ENCODE data around the gene JPH4.
"Not testable (repeated sequence)": the region's sequence is repeated elsewhere in the genome, so short reads cannot be mapped to it uniquely, and the experiment has no call there.

JPH4 gene

DNA sequence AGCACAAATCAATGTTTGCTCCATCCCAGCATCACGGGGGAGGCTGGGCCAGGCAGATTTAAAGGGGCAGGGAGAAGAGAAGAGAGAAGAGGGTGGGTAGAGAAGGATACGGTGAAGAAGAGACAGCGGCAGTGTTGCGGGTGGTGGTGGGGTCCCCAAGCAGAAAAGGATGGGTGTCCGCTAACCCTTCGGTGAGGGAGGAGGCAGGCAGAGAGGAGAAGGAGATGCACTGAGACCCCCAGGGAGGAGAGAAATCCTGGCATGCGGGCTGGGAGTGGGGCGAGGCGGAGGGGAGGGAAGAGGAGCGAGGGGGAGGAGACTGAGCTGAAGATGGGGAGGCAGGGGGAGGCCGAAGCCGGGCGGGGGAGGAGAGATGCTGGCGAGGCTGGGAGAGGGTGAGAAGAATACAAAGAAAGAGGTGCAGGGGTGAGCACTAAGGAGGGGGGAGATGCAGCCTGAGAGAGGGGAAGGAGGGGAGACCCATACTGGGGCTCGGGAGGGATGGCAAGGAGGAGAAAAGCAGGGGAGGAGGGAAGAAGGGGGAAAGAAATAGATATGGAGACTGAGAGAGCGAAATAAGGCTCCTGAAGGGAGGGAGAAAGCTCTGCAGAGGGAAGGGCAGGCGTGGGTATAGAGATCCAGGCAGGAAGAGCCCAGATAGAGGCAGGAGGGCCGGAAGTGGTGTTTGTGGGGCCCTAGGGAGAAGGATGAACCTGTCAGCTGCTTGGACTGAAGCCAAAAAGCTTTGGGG is at the start of gene JPH4:
Gene JPH4, minus strand, starts transcription at position 231 of the 751 bp plus-strand sequence. CDS start 1,337 bp downstream, outside the sequence.
- no peak for DNase-seq (ENCODE audit: low read depth in 1 of 2, low spot score in 1 of 2)

- DNase-seq (ENCODE audit: low read depth in 1 of 2, low spot score in 1 of 2) = no peak
These were observed 49.4 kb upstream of the JPH4 start for GRCh38 chr14:23627961-23628360.

DNA sequence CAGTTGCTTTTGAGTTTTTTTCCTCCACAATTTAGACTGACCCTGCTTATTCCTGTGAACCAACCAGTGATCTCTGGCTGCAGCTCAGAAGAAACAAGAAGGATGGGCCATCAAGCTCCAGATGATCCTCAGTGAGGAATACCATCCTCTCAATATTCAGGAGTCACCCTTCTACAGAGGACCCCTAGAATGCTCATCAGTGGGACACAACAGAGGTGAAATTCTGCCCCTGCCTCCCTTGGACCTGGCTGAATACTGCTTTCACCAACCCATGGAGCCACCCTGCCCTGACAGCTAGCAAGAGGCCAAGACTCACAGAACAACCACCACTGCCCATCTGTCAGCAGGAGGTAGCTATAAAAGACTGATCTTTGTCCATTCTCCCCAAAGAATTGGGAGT is 48.4 kb upstream of the JPH4 start:
- no peak for DNase-seq (ENCODE audit: low read depth in 1 of 2, low spot score in 1 of 2)

- DNase-seq (ENCODE audit: low read depth in 1 of 2, low spot score in 1 of 2) = no peak
These were observed 46.3 kb upstream of the JPH4 start for GRCh38 chr14:23624830-23625404.

DNA sequence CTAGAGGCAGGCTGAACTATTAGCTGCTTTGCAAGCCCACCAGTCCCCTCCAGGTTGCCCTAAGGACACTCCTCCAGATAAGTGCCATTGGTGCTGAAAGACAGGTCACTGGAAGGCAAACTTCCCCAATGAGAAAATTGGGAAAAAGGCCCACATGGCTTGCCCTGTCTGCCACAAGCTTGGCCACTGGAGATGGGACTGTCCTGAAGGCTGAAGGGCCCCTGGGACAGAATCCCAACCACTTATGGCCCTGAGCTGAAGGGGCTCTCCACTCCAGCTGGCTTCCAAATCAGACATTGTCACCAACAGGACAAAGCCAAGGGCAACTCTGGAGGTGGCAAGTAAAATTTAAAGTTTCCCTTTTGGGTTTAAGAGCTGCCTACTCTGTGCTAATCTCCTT is 45.4 kb upstream of the JPH4 start:
- no peak for DNase-seq (ENCODE audit: low read depth in 1 of 2, low spot score in 1 of 2)

DNA sequence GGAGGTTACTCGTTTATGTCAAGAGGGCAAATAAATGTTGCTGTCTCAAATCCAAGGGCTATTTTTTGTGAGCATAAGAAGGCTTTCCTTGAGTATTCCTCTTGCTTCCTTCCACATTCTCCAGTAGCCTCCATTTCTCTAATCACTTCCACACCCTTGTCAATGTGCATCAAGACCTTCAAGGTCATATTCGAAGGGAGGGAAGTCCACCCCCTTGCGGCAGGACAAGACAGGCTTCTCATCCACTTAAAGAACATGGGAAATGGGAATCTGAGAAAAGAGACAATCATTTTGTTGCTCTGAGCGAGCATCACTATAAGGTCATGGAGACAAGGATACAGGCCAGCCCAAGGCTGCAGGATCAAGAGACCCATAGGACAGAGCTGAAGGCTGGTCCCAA is 44.4 kb upstream of the JPH4 start:
- DNase-seq (ENCODE audit: low read depth in 1 of 2, low spot score in 1 of 2) = no peak

DNA sequence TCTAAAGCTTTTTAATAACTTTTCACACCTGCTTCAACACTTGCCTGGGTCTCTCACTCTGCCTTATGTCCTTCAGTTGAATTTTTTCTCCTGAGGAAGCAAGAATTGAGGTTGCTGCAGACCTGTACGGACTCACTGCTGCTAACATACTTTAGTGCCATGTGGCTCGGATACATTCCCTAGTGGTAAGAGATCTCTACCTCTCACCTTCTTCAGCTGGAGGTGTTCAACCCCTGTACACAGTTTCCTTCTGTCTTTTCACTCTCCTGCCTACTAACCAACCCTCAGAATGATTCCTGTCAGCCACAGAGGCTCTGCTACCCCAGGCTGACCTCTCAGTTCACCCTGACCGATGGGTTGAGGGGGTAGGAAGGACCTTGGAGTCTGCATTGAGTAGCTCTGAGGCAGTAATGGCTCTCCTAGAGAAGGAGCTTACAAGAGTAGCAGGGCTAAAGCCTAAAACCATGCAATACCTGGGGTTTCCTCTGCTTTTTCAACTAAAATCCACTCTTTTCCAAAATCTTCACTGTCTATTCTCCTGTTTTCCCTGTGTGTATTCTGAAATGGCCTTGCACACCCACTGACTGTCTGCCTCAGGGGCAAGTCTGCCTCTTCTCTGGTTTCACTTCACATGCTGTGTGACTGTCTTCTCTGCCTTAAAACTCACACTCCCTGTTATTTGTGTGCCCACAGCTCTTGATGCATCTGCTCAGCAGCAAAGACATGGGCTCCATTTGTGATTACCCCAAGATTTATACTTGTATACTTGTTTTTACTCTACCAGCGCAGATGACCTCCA is 43.5 kb upstream of the JPH4 start:
- no peak for DNase-seq (ENCODE audit: low read depth in 1 of 2, low spot score in 1 of 2)

DNA sequence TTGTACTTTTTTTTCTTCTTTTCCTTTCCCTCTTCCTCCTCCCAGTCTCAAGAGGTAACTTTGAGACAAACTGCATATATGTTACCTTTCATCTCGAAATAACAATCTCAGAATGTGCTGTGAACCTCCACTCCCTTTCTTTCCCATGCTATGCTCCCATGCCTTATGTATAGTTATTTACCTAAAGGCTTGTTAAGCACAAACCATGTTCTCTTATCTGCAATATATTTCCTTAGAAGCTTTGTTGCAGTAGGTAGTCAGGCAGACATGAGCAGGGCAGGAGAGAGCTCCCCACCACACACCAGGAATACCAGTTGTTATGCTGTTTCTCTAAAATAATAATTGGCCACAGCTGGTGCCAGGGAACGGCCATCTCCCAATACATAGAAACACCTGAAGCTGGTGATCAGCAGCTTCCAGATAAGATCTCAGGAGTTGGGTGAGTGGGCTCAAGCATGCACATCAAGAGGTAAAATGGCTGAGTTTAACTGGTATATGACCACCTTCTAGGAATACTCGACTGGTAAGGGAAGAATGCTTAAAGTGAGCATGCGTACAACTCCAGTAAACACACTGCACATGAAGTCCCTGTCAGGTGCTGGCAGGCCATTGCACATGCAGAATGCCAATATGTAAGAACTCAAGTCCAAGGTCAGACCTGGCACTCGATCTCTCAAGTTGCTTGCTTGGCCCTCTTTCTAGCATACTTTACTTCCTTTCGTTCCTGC is 42.8 kb upstream of the JPH4 start:
- DNase-seq (ENCODE audit: low read depth in 1 of 2, low spot score in 1 of 2) = no peak

DNA sequence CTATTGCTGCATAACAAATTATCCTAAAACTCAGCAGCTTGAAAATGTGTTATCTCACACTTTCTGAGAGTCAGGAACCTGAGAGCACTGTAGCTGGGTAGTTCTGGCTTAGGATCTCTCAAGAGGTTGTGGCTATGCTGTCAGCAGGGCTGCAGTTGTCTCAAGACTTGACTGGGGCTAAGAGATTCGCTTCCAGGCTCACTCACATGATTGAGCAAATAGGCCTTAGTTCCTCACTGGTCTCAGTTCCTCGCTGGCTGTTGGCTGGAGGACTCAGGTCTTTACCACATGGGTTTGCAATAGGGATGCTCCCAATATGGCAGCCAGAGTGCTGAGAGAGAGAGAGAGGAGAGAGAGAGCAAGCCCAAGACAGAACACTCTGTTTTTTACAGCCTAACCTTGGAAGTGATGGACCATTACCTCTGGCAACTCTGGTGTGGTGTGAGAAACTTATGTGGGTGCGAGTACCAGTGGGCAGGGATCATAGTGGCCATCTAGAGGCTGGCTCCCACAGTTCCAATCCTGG is 41.6 kb upstream of the JPH4 start:
- no peak for DNase-seq (ENCODE audit: low read depth in 1 of 2, low spot score in 1 of 2)

DNA sequence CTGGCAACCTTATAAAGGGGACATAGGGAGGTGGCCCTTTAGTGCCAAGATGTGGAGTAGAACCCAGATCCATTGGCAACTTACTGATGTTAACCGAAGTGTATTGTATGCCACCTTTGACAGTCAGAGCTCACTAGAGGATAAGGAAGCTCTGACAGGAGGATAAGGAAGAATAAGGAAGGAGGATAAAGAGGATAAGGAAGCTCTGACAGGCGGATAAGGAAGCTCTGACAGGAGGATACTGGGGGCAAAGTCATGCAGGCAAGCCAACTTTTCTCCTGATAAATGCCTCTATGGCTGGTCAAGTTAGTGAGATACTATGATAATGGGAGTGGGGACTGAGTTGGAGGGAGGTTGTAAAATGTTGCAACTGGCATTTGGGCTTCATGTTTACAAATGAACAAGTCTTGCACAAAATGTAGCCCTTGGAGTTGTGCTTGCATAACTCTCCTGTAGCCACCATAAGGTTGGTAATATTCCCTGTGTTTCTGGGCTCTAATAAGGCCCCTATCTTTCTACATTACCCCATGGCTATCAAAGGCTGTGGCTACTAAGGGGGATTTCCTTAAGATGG is 39.9 kb upstream of the JPH4 start:
- DNase-seq (ENCODE audit: low read depth in 1 of 2, low spot score in 1 of 2) = no peak

- DNase-seq (ENCODE audit: low read depth in 1 of 2, low spot score in 1 of 2) = no peak
These were observed 38.9 kb upstream of the JPH4 start for GRCh38 chr14:23617539-23617938.

DNA sequence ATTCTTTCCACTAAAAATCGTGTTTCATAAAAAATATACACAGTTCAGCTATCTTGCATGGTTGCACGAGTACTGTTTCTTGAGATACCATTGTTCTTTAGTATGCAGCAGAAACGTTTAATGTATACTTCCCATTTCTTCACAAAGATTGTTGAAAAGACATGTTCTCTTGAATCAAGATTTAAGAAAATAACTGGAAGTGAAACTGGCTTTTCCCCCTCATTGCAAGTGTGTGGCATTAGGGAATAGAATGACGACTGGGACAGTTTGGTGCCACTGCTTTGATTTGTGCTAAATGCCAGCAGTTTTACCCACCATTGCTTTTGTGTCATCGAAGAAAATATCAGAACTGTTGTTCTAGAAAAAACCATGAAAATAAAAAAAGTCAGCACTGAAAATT is 37.3 kb upstream of the JPH4 start:
- no peak for DNase-seq (ENCODE audit: low read depth in 1 of 2, low spot score in 1 of 2)

GRCh38 chr14:23614395-23614828 is 35.8 kb upstream of the JPH4 start:
- no peak for DNase-seq (ENCODE audit: low read depth in 1 of 2, low spot score in 1 of 2)

DNA sequence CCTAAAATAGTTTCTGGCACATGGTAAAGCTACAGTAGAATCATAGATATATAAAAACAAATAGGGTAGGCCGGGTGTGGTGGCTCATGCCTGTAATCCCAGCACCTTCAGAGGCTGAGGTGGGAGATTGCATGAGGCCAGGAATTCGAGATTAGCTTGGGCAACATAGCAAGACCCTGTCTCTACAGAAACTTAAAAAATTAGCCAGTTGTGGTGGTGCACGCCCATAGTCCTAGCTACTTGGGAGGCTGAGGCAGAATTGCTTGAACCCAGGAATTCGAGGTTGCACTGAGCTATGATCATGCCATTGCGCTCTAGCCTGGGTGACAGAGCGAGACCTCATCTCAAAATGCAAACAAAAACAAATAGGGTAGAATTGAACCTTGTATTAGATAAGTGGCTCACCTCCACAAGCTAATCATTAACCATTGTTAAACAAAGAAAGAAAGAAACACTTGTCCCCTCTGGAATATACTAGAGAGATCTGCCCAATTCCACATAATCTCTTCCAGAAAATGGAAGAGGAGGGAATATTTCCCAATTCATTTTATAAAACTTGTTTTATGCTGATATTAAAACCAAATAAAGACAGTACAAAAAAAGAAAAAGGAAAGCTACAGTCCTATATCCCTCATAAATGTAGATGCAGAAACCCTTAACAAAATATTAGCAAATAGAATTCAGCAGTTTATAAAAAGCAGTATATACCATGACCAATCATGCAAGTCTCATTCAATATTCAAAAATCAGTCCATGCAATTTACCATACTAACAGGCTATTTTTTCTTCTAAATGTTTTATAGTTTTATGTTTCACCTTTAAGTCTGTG is 34.9 kb upstream of the JPH4 start:
- DNase-seq (ENCODE audit: low read depth in 1 of 2, low spot score in 1 of 2) = no peak

DNA sequence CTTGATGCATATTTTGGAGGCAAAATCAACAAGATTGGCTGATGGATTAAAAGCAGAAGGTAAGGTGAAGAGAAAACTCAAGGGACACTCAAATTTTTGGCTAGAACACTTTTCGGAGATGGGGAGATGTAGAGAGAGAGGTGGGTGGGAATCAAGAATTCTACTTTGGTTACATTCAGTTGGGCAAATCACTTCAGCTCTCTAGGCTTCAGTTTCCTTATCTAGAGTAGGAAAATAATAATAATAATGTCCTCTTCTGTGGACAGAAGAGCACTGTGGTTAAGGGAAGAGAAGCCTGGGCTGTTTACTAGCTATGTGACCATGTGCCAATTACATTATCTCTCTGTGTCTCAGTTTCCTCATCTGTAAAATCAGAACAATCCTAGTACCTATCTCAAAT is 34.2 kb upstream of the JPH4 start:
- no peak for DNase-seq (ENCODE audit: low read depth in 1 of 2, low spot score in 1 of 2)

GRCh38 chr14:23612354-23612732 is 33.8 kb upstream of the JPH4 start:
- no peak for DNase-seq (ENCODE audit: low read depth in 1 of 2, low spot score in 1 of 2)

DNA sequence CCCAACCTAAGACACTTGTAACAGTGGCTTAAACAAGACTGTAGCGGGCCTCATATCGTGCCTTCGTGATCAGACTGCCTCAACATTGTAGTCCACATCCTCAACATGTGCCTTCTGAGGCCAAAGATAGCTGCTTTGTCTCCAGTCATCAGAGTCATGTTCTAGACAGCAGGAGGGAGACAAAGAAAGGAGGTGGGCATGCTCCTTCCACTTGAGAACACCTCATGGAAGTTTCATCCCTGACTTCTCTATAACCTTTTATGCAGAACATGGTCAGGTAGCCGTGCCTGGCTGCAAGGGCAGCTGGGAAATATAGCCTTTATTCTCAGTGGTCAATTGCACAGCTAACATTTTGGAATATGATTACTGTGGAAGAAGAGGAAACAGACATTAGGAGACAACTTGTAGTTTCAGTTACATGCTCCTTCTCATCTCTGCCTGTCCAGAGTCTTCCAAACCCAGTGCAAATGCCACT is 32.3 kb upstream of the JPH4 start:
- no peak for DNase-seq (ENCODE audit: low read depth in 1 of 2, low spot score in 1 of 2)

DNA sequence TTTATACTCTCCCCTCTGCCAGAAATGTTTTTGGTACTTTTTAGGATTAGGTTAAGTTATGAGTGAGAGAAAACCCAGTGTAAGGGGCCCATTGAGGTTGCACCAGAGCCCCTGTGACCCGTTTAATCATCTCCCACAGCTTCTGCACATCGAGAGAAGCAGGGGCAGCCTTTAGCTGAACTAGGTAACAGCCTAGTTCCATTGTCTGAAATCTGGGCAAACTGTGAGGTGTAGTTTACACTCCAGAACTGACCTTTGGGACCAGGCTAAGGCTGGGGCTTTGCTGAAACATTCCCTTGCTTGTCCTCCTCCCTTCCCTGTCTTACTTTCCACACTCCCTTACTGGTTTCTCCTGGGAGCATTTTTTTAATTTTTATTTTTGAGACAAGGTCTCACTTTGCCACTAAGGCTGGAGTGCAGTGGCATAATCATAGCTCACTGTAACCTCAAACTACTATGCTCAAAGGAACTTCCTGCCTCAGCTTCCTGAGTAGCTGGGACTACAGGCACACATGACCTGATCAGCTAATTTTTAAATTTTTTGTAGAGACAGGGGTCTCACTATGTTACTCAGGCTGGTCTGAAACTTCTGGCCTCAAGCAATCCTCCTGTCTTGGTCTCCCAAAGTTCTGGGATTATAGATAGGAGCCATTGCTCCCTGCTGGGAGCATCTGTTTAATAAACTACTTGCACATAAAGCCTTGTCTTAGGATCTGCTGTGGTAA is 31.7 kb upstream of the JPH4 start:
- no peak for DNase-seq (ENCODE audit: low read depth in 1 of 2, low spot score in 1 of 2)

DNA sequence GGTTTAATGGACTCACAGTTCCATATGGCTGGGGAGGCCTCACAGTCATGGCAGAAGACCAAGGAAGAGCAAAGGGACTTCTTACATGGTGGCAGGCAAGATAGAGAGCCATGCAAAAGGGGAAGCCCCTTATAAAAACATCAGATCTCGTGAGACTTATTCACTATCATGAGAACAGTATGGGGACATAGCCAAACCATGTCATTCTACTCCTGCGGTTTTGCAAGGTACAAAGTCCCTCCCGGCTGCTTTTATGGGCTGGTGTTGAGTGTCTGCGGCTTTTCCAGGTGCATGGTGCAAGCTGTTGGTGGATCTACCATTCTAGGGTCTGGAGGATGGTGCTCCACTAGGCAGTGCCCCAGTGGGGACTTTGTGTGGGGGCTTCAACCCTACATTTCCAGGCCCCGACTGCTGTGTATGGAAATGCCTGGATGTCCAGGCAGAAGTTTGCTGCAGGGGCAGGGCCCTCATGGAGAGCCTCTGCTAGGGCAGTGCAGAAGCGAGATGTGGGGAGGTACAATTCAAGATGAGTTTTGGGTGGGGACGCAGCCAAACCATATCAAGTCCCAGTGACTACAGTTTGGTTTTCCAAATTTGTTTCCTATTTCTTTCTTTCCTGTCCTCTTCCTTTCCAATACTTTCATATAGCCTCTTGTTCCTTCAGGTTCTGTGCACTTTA is 31.0 kb upstream of the JPH4 start:
- not testable (repeated sequence) for DNase-seq (ENCODE audit: low read depth in 1 of 2, low spot score in 1 of 2)
